CD4-positive, alpha-beta T cell (primary cell): ENCODE data around the gene FAM219A. TPM values are rescaled to one million over a fixed set of nuclear protein-coding genes. Genes with fewer than 3 reads are reported as not detected.

Experiments used
- ATAC-seq: fragments of 200-7000 bp; cut with Tn5 transposase; one replicate; pipeline ENCODE4 v1.10.0; 2022; ENCODE audit warnings: mild to moderate bottlenecking; ENCODE audit not compliant: poor library complexity
- CTCF ChIA-PET: fragments of 350-600 bp; sonication (Branson Sonifier 250); formaldehyde crosslinking; loops from one replicate; lab custom pipeline; 2021; ENCODE audit warnings: antibody characterized with exemption, inconsistent platforms; lab: Charles Lee
- POLR2A ChIA-PET: fragments of 350-600 bp; sonication (Branson Sonifier 250); formaldehyde crosslinking; loops from one replicate; lab custom pipeline; 2021; ENCODE audit warnings: antibody characterized with exemption, inconsistent platforms; lab: Charles Lee
- DNase-seq, 14 experiments: peaks; one replicate each; pipeline ENCODE4 v3.0.0-alpha.2; 2013 to 2020; ENCODE audit warnings: mixed read lengths in 2 of 14
- H3K27ac ChIP-seq, 2 donors: one replicate each; pipeline versions ENCODE4 v1.5.1 to v1.7.0; 2013; ENCODE audit warnings: low read length in 2 of 2, low read depth in 1 of 2, mild to moderate bottlenecking in 1 of 2
- H3K27me3 ChIP-seq, 2 experiments: 1 replicate in 1 of 2; 2 replicates in 1 of 2; pipeline versions ENCODE4 v1.6.1 to v1.7.0; 2013; ENCODE audit warnings: low read length in 2 of 2, control low read depth in 1 of 2, mild to moderate bottlenecking in 1 of 2, moderate library complexity in 1 of 2; ENCODE audit not compliant: insufficient read depth in 2 of 2, control insufficient read depth in 1 of 2
- H3K36me3 ChIP-seq: one replicate; pipeline ENCODE4 v1.6.1; 2013; ENCODE audit warnings: low read length, control low read depth; ENCODE audit not compliant: insufficient read depth
- H3K4me1 ChIP-seq: one replicate; pipeline ENCODE4 v1.6.1; 2013; ENCODE audit warnings: low read length, control low read depth; ENCODE audit not compliant: insufficient read depth
- H3K4me3 ChIP-seq: one replicate; pipeline ENCODE4 v1.5.1; 2013; ENCODE audit warnings: mild to moderate bottlenecking, low read length, moderate library complexity
- H3K9me3 ChIP-seq, 2 experiments: 1 replicate in 1 of 2; 2 replicates in 1 of 2; pipeline versions ENCODE4 v1.6.1 to v1.7.0; 2013; ENCODE audit warnings: low read length in 2 of 2, mild to moderate bottlenecking in 2 of 2, control low read depth in 1 of 2, moderate library complexity in 1 of 2; ENCODE audit not compliant: control insufficient read depth in 1 of 2, insufficient read depth in 1 of 2
- H3K27ac Mint-ChIP-seq: one replicate; pipeline ENCODE4 v1.8.0; 2020; ENCODE audit warnings: mixed read lengths
- H3K27me3 Mint-ChIP-seq: one replicate; pipeline ENCODE4 v1.8.0; 2021; ENCODE audit warnings: mixed read lengths
- H3K36me3 Mint-ChIP-seq: one replicate; pipeline ENCODE4 v1.8.0; 2021; ENCODE audit warnings: low read depth, mixed read lengths
- H3K4me1 Mint-ChIP-seq: one replicate; pipeline ENCODE4 v1.8.0; 2021; ENCODE audit warnings: low read depth, mixed read lengths
- H3K4me3 Mint-ChIP-seq: one replicate; pipeline ENCODE4 v1.8.0; 2020; ENCODE audit warnings: mild to moderate bottlenecking, mixed read lengths
- H3K9me3 Mint-ChIP-seq: one replicate; pipeline ENCODE4 v1.8.0; 2020; ENCODE audit warnings: mixed read lengths
- CTCF ChIP-seq: fragments of 200-600 bp; IDR thresholded peaks from one replicate; pipeline ENCODE4 v1.8.0; 2022; ENCODE audit warnings: antibody characterized with exemption, mild to moderate bottlenecking
- intact Hi-C, 2 experiments: fragments of 100-400 bp; cut with DNase I in 1 of 2; cut with micrococcal nuclease in 1 of 2; formaldehyde crosslinking; loops; one replicate each; pipeline versions ENCODE4 v1.15.1 to v1.9.0; 2023 to 2025; cut with DNase I, micrococcal nuclease
- total RNA-seq, 174 experiments: library from RNA in 2 of 174; stranded (reverse) in 2 of 174; gene quantifications; one replicate each; pipeline ENCODE4 v1.2.3 and lab custom pipeline; 2021 to 2026

The FAM219A gene
- total RNA-seq, 2 experiments from 2014 or later, result 7.7 to 8.5 TPM

- intact Hi-C loops, result loop anchor here in 1 of 2 experiments (10.0 kb wide), 1 partner anchor 598 kb away; the partner anchor contains the start of gene DNAJB5
- ATAC-seq (no peak), DNase-seq (no peak)
- no peak overlapping the region for H3K4me3 Mint-ChIP-seq
- no peaks in the 10 kb centered on the region for H3K36me3 Mint-ChIP-seq
- H3K9me3 ChIP-seq, result no peaks in the 10 kb centered on the region
- H3K27ac ChIP-seq, result no peak overlapping the region
- peaks cover 8% of the 10 kb centered on the region for H3K27me3 Mint-ChIP-seq
- no peaks in the 10 kb centered on the region for H3K4me1 Mint-ChIP-seq
- H3K4me3 ChIP-seq, result no peak overlapping the region
- TF ChIP-seq CTCF, result no peak
- no peaks in the 10 kb centered on the region for H3K36me3 ChIP-seq
- H3K4me1 ChIP-seq, result no peaks in the 10 kb centered on the region
- CTCF ChIA-PET, result no interaction called here
- POLR2A ChIA-PET, result interaction anchor here (0.6 kb wide), 1 partner anchor 53 kb away, joined by 4 read pairs; no protein-coding TSS in a partner anchor
- no peaks in the 10 kb centered on the region for H3K9me3 Mint-ChIP-seq
- no peaks in the 10 kb centered on the region for H3K27me3 ChIP-seq
- no peak overlapping the region for H3K27ac Mint-ChIP-seq
Observed at GRCh38 chr9:34386656-34387055, 71.7 kb downstream of the FAM219A start.

GRCh38 chr9:34385561-34386230, 72.7 kb downstream of the FAM219A start:
- DNase-seq (no peak), ATAC-seq (no peak)
- intact Hi-C loops, result loop anchor here in 1 of 2 experiments (10.0 kb wide), 1 partner anchor 599 kb away; the partner anchor contains the start of gene DNAJB5
- Histone ChIP-seq H3K4me3 (no peak overlapping the region), H3K4me1 (peaks cover 9% of the 10 kb centered on the region), H3K27ac (no peak overlapping the region), H3K36me3 (no peaks in the 10 kb centered on the region), H3K27me3 (no peaks in the 10 kb centered on the region), H3K9me3 (no peaks in the 10 kb centered on the region)
- H3K27ac Mint-ChIP-seq, result no peak overlapping the region
- POLR2A ChIA-PET, result no interaction called here
- no peaks in the 10 kb centered on the region for H3K36me3 Mint-ChIP-seq
- H3K4me3 Mint-ChIP-seq, result no peak overlapping the region
- TF ChIP-seq CTCF, result no peak
- no peaks in the 10 kb centered on the region for H3K9me3 Mint-ChIP-seq
- peaks cover 9% of the 10 kb centered on the region for H3K4me1 Mint-ChIP-seq
- CTCF ChIA-PET, result no interaction called here
- H3K27me3 Mint-ChIP-seq, result no peaks in the 10 kb centered on the region

GRCh38 chr9:34384368-34385165, 73.8 kb downstream of the FAM219A start:
- Mint-ChIP-seq H3K27me3 (no peaks in the 10 kb centered on the region), H3K4me3 (no peak overlapping the region), H3K4me1 (peaks cover 20% of the 10 kb centered on the region), H3K36me3 (no peaks in the 10 kb centered on the region), H3K9me3 (no peaks in the 10 kb centered on the region), H3K27ac (no peak overlapping the region)
- H3K27me3 ChIP-seq, result no peaks in the 10 kb centered on the region
- H3K27ac ChIP-seq, result no peak overlapping the region
- peaks cover 19% of the 10 kb centered on the region for H3K4me1 ChIP-seq
- H3K36me3 ChIP-seq, result no peaks in the 10 kb centered on the region
- DNase-seq (no peak), ATAC-seq (no peak)
- ChIA-PET POLR2A (no interaction called here), CTCF (no interaction called here)
- no peak overlapping the region for H3K4me3 ChIP-seq
- intact Hi-C loops, result loop anchor here in 1 of 2 experiments (5.0 to 10.0 kb wide), 2 partner anchors 600 to 1438 kb away; partner anchors contain the start of gene DNAJB5
- H3K9me3 ChIP-seq, result no peaks in the 10 kb centered on the region
- no peak for TF ChIP-seq CTCF
